HG03280 (cell line): ENCODE results near the gene CNTN2.

Experiments
- ATAC-seq: cut with Tn5 transposase; IDR thresholded peaks from one replicate; pipeline ENCODE4 v1.9.1; 2021; ENCODE audit warnings: mild to moderate bottlenecking, moderate library complexity; ENCODE audit not compliant: unreplicated experiment

Gene CNTN2

GRCh38 chr1:205042911-205043806, at the start of gene CNTN2:
CNTN2 (plus strand) TSS chr1:205043212; CDS start chr1:205053186, 9,974 bp downstream.
- no peak for ATAC-seq

- ATAC-seq = no peak
Measured at GRCh38 chr1:204994086-204994862, 48.7 kb upstream of the CNTN2 start.

DNA sequence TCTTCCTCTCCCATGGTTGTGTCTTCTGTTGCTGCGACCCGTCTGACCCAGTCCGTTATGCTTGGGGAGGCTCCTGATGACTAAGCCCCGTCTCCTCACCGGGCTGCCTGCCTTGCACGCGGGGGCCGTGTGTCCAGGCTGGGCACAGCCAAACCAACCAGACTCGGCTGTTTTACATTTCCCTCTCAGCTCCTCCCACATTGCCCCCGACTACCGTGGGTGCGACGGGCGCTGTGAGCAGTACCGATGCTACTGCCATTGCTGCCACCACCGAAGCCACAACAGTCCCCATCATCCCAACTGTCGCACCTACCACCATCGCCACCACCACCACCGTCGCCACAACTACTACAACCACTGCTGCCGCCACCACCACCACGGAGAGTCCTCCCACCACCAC, 46.0 kb upstream of the CNTN2 start:
- no peak for ATAC-seq

DNA sequence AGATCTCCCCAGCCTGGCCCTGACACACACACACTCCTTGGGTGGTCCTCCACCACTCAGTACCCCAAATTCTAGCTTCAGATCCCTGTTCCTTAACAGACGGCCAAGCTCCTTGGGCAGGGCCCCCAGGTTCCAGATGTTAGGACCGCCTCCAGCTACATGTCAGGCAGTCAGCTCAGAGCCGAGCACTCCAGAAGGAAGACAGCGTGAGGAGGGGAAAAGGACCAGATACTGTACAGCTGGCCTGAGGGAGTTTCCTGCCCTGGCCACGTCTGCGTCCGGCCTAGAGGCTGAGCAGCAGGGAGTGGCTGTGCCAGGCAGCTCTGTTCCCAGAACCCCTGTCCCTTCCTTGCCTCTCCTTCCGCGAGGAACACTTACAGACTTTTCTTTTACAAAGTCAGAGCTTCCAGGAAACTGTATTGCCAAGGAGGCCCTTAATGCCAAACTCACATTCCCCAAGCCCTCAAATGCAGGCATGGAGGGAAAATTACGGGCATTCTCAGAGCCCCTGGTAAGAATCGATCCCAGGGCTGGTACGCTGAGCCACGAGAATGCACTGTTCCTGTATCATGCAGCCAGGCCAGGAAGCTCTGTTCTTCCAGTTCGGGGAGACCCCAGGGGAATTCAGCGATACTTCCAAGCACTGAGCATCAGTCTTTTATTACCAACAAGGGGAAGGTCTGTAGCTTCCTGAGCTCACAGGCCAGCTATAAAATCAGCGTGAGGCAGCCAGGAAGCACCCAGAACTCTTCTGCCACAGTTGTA, 45.2 kb upstream of the CNTN2 start:
- no peak for ATAC-seq

DNA sequence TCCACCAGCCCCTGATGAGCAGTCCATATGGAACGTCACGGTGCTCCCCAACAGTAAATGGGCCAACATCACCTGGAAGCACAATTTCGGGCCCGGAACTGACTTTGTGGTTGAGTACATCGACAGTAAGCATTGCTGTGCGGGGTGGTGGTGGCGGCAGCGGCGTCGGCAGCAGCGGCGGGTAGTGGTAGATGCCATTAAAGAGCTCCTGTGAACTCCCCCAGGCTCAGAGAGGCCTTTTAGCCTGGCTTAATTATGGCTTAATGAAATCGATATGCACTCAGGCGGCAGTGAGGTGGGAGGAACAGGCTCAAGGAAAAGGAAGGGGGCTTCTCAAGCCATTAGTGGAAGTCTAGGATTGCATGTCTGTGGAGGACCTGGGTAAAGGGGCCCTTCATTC, 41.9 kb upstream of the CNTN2 start:
- ATAC-seq = no peak

DNA sequence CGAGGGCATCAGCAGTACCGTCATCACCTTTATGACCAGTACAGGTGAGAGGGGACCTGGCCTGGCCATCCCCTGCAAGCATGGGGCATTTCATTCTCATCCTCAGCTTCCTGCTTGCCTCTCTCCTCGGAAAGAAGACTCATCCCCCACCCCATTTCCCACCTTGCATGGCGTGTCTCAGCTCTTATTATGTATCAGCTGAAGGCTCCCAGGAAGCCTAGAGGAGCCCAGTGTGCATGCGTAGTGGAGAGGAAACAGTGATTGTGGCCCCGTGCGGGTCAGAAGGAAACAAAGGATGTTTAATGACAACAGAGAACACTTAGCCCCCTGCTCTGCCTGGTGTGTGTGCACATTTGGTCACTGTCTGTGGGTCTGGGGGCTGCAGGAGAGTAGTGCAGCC, 40.3 kb upstream of the CNTN2 start:
- no peak for ATAC-seq

DNA sequence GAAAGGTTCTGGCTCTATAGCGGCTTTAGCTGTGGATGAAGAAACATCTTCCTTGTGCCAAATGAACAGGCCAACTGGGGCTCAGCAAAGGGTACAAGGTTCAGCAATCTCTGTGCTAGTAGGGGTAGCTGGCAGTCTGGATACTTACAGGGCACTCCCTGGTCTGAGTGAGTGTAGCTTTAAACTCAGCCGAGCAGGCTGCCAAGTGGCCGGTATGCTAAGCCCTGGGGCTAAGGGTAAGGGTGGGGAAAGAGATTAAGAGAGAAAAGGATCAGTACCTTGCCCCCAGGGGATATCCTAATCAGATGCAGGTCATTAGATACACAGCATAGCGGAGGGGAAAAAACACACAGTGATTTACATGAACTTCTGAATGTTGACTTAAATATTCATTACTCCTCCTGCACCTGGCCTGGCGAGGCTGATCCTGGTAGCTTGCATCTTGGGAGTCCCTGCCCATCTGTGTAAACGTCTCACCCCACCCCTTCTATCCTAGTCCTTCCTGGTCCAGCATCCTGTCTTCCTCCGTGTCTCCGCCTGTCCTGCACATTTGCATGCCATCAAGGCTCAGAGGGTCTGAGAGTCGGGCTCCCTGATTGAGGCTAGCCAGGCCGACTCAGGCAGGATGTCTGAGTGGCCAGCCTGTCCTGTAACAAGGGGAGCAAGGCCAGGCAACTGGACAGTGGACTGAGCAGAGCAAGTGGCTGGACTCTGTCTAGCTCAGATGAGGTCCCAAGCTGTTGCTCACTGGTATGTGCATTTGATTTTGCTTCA, 39.5 kb upstream of the CNTN2 start:
- ATAC-seq = no peak

GRCh38 chr1:205004351-205004750, 38.7 kb upstream of the CNTN2 start:
- ATAC-seq = no peak

DNA sequence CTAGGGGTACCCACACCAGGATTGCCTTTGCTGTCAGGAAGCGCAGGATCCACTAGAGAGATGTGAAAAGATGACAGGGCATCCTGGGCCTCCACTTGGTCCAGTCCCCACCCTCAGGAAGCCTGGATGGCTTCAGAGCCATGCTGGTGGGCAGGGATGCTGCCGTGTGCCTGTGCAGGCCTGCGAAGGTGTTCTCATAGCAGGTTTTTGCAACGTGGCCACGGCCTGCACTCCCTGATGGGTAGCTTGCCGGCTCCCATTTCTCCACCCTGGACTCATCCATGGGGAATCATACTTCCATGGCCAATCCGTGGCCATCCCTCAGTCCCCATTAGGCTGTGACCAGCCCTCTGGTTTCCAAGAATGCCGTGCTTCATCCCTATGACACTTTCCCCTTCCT, 34.1 kb upstream of the CNTN2 start:
- no peak for ATAC-seq

- ATAC-seq = no peak
Measured at GRCh38 chr1:205009670-205010069, 33.3 kb upstream of the CNTN2 start.

- ATAC-seq = no peak
Measured at GRCh38 chr1:205012391-205013140, 30.4 kb upstream of the CNTN2 start.

GRCh38 chr1:205013683-205014367, 29.2 kb upstream of the CNTN2 start:
- no peak for ATAC-seq

DNA sequence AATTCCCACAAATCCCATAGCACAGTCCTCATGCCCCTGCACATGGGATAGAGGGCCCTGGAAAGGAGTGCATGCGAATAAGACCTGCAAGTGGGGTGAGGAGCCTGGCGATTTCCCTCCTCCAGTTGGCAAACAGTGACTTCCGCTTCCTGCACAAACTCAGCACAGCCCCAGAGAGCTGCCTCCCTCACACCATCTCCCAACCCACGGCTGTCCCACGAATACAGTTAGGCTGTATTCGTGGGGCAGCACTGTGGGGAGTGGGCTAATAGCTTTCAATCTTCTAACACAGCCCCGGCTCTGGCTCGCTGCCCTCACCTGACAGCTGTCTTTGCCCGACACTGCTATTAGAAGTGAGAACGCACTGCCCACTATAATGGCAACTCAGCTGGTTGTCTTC, 28.2 kb upstream of the CNTN2 start:
- ATAC-seq = no peak

DNA sequence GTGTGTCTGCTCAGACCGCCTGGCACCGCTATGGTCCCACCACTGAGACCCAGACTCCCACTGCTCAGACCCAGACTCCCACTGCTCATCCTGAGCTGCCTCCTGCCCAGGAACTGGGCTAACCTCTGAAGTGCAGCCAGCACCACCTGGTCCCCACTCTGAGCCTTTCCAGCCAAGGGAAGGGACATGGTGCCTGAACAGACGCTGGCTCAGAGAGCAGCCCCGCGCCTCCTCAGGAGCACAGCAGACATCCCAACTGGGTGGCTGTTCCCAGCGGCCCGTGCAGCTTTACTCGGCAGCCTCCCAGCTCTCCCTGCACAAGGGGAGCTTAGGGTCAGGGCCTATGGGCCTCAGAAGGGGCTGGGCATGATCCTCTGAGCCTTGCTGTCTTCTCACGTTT, 27.8 kb upstream of the CNTN2 start:
- ATAC-seq = no peak

GRCh38 chr1:205016075-205016474, 26.9 kb upstream of the CNTN2 start:
- no peak for ATAC-seq

DNA sequence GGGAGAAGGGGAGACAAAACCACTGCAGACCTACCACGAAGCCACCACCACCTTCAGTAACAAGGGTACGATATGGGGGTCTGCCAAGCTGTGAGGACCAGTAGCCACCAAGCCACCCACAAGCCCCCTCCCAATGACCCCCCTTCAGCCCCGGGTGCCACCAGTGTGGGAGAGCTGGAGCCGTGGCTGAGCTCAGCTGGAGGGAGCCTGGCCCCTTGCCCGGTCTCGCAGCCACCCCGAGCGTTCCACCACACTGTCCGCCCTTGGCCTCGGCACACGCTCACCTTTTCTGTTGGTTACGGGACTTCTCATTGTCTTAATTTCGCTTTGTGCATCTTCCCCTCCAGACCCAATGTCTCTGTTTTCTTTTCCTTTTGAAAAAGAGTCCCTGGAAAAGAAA, 26.4 kb upstream of the CNTN2 start:
- ATAC-seq = no peak

GRCh38 chr1:205017001-205017400, 26.0 kb upstream of the CNTN2 start:
- no peak for ATAC-seq

DNA sequence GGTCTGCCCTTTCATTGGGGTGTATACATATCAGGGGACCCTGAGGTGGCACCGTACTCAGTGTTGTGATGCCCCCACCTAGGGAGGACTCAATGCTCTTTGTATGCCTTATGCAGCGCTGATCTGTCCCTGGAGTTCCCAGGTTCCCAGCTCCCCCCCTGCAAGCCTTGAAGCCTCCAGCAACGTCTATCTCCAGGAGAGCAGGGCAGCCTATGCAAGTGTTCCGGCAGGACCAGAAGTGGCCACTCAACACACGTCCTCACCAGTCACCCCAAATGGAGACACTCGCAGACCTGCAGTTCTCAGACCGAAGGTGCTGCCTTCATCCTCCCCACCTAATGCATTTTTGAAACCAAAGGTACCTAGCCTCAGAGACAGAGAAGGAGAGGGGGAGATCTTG, 25.2 kb upstream of the CNTN2 start:
- no peak for ATAC-seq

- no peak for ATAC-seq
Measured at GRCh38 chr1:205018381-205018780, 24.6 kb upstream of the CNTN2 start.
